ENCODE measurements around the gene MAGI2. TPM values are rescaled to one million over a fixed set of nuclear protein-coding genes. Genes with fewer than 3 reads are reported as not detected.
A peak's percentile ranks its signal among the peaks of the same experiment; 100 is the strongest.

The MAGI2 gene
- total and polyA plus RNA-seq, 2 of the 13 experiments (the other 11 are each of a cell fraction or from before 2014, with no cell fraction given) = 1.5 to 3.8 TPM

DNA sequence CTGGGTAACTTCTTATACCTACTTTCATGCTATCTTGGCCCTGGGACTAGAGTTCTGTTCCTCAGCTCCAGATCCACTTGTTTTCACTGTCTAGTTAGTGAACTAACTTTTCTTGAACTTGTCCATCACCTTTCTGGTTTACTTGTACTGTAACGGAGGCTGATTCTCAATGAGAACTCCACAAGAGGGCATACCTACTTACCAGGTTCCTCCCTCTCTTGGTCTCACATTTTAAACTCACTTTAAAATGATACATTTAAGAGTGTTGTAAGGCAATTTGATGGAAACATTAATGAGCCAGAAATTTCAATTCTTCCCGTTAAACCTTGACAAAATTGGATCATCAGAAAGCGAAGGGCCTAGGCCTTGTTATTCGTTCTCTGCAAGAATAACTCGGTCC lies 111.6 kb downstream of the MAGI2 start (continued):
- no peak for TF ChIP-seq ZNF792 (CRISPR knock-in tag; IDR thresholded peaks at IDR 0.05)

DNA sequence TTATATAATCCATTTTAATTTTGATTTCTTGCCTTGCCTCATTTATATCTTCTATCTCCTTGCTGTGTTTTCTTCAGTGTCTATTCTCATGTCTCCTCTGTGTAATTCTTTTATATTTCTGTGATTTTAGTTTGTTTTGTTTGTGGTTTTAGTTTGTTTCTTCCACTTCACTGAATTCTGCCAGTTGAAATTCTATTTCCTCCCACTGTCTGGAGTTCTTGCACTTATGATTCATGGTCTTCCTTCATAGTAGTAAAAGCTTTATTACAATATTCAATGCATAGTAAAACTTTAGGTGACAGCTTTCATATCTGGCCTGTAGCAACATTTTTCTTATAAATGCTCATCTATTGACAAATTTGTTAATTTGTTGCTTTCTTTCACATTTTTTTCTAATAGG lies 113.3 kb downstream of the MAGI2 start:
- in situ Hi-C loops (cut with HindIII; ENCODE audit: extremely low pct_ligation_motif_present, low pct_unique_long_range_greater_than_20kb) (no loop called here), intact Hi-C loops (cut with micrococcal nuclease; ENCODE audit: unreplicated experiment) (no loop called here)
- no peak for DNase-seq (ENCODE audit: low spot score)
- H2AFZ ChIP-seq (ENCODE audit: low read length) = no peak overlapping the region
- H3K4me2 ChIP-seq (ENCODE audit: low read depth, low read length) = no peak overlapping the region
- ChIA-PET CTCF (ENCODE audit: low intra/inter-chr PET ratio, low total read pairs) (no interaction called here), POLR2A (no interaction called here)
- no peaks in the 10 kb centered on the region for H4K20me1 ChIP-seq (ENCODE audit: insufficient read depth, low read length)
- H3K36me3 ChIP-seq (replicated peaks in 1 of 2; ENCODE audit: control insufficient read depth in 1 of 2, insufficient read depth in 2 of 2, low read length in 2 of 2) = no peaks in the 10 kb centered on the region
- no peaks in the 10 kb centered on the region for H3K4me1 ChIP-seq (ENCODE audit: insufficient read depth, low read length)
- H3K4me3 ChIP-seq (replicated peaks in 1 of 3; ENCODE audit: insufficient read depth in 1 of 3, low read depth in 2 of 3, low read length in 3 of 3) = no peak overlapping the region
- H3K79me2 ChIP-seq (ENCODE audit: insufficient read depth, low read length) = no peaks in the 10 kb centered on the region
- no peaks in the 10 kb centered on the region for H3K27me3 ChIP-seq (ENCODE audit: control insufficient read depth in 1 of 2, insufficient read depth in 2 of 2, low read length in 2 of 2)
- ATAC-seq = no peak
- no peak for FAIRE-seq
- H3K27ac ChIP-seq (ENCODE audit: extremely low read length, insufficient read depth, low read length) = no peak overlapping the region
- TF ChIP-seq EED (CRISPR knock-in tag; IDR thresholded peaks at IDR 0.05) = no peak
- no peak for TF ChIP-seq MYNN (CRISPR knock-in tag; IDR thresholded peaks at IDR 0.05; ENCODE audit: low read depth)
- no peak overlapping the region for H3K9ac ChIP-seq (ENCODE audit: insufficient read depth, low read depth, low read length)
- no peaks in the 10 kb centered on the region for H3K9me3 ChIP-seq (ENCODE audit: low read length)
- no TSS peak for BruUV-seq (replicated peaks)

DNA sequence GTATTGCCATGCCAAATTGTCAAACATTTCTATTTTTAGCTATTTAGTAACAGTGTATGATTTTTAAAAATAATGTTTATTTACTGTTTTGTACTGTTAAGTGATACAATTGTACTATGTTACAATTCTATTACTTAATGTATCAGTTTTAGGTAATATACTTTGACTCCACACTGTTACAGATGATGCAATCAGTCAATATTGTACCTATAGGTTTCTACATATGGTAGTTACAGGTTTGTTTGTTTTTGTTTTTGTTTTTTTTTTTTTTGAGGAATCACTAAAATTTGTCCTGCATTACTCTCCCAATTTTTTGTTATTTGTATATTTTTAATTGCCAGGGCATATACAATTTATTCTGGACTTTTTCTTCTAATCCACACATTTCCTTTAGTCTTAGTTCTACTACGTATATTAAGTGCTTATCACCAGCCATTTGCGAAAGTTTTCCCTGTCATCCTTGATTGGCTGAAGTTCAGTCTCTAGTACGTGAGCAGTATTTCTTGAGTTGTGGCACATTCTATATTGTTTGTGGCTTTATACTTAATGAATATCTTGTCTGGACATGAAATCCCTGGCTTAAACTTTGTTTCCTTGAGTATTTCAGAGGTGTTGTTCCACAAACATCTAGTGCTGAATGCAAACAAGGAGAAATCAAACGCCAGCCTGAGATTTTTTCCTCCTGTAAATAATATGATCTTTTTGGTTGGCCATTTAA lies 114.1 kb downstream of the MAGI2 start:
- CTCF ChIA-PET (ENCODE audit: low intra/inter-chr PET ratio, low total read pairs) = no interaction called here
- no peaks in the 10 kb centered on the region for H4K20me1 ChIP-seq (ENCODE audit: insufficient read depth, low read length)
- H3K27me3 ChIP-seq (ENCODE audit: control insufficient read depth in 1 of 2, insufficient read depth in 2 of 2, low read length in 2 of 2) = no peaks in the 10 kb centered on the region
- no peak overlapping the region for H3K27ac ChIP-seq (ENCODE audit: extremely low read length, insufficient read depth, low read length)
- H3K9ac ChIP-seq (ENCODE audit: insufficient read depth, low read depth, low read length) = no peak overlapping the region
- DNase-seq (ENCODE audit: low spot score) = no peak
- H3K4me2 ChIP-seq (ENCODE audit: low read depth, low read length) = no peak overlapping the region
- intact Hi-C loops (cut with micrococcal nuclease; ENCODE audit: unreplicated experiment) = no loop called here
- 86% methylated on average over 4 of the region's 4 CpGs for WGBS (ENCODE audit: low lambda C conversion rate)
- FAIRE-seq = no peak
- in situ Hi-C loops (cut with HindIII; ENCODE audit: extremely low pct_ligation_motif_present, low pct_unique_long_range_greater_than_20kb) = no loop called here
- H2AFZ ChIP-seq (ENCODE audit: low read length) = no peak overlapping the region
- BruUV-seq (replicated peaks) = no TSS peak
- no peak overlapping the region for H3K4me3 ChIP-seq (replicated peaks in 1 of 3; ENCODE audit: insufficient read depth in 1 of 3, low read depth in 2 of 3, low read length in 3 of 3)
- no peaks in the 10 kb centered on the region for H3K36me3 ChIP-seq (replicated peaks in 1 of 2; ENCODE audit: control insufficient read depth in 1 of 2, insufficient read depth in 2 of 2, low read length in 2 of 2)
- no peaks in the 10 kb centered on the region for H3K9me3 ChIP-seq (ENCODE audit: low read length)
- POLR2A ChIA-PET = no interaction called here
- no peak for ATAC-seq
- no peaks in the 10 kb centered on the region for H3K4me1 ChIP-seq (ENCODE audit: insufficient read depth, low read length)
- H3K79me2 ChIP-seq (ENCODE audit: insufficient read depth, low read length) = no peaks in the 10 kb centered on the region
- TF ChIP-seq CCDC6 (CRISPR knock-in tag; IDR thresholded peaks at IDR 0.05) (no peak), ATF1 (CRISPR knock-in tag; IDR thresholded peaks at IDR 0.05) (no peak), PCBP2 (optimal IDR thresholded peaks at IDR 0.05; ENCODE audit: low read depth, low read length, poor library complexity, severe bottlenecking) (no peak), CEBPB (IDR thresholded peaks at IDR 0.05; ENCODE audit: borderline replicate concordance, low read depth, low read length) (peak; percentile 57; the same call in 1 of the 2 replicates), PPARG (CRISPR knock-in tag; conservative IDR thresholded peaks at IDR 0.05) (no peak), THAP9 (CRISPR knock-in tag; IDR thresholded peaks at IDR 0.05; ENCODE audit: borderline replicate concordance) (no peak)
- TF ChIP-seq, protein P1, sequence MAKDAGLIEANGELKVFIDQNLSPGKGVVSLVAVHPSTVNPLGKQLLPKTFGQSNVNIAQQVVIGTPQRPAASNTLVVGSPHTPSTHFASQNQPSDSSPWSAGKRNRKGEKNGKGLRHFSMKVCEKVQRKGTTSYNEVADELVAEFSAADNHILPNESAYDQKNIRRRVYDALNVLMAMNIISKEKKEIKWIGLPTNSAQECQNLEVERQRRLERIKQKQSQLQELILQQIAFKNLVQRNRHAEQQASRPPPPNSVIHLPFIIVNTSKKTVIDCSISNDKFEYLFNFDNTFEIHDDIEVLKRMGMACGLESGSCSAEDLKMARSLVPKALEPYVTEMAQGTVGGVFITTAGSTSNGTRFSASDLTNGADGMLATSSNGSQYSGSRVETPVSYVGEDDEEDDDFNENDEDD (CRISPR knock-in tag; IDR thresholded peaks at IDR 0.05; ENCODE audit: borderline replicate concordance) = no peak
